GM23248 (cell line): ENCODE measurements around the gene L3MBTL1. TPM values are rescaled to one million over a fixed set of nuclear protein-coding genes. Genes with fewer than 3 reads are reported as not detected.

Experiments
- DNase-seq: peaks from one replicate; pipeline ENCODE4 v3.0.0-alpha.2; 2015
- H2AFZ ChIP-seq: fragments of 200-600 bp; sonication (generic); 2 replicates; pipeline ENCODE4 v1.6.1; 2016; ENCODE audit warnings: antibody characterized with exemption
- H3F3A ChIP-seq: fragments of 200-600 bp; sonication (generic); 2 replicates; pipeline ENCODE4 v1.6.1; 2016; ENCODE audit warnings: mild to moderate bottlenecking, antibody characterized with exemption, mixed run types; ENCODE audit not compliant: insufficient read depth
- H3K27ac ChIP-seq: fragments of 200-600 bp; sonication (generic); 2 replicates; pipeline ENCODE4 v1.5.1; 2016; ENCODE audit warnings: mild to moderate bottlenecking
- H3K27me3 ChIP-seq: fragments of 200-600 bp; sonication (generic); replicated peaks from 2 replicates; pipeline ENCODE4 v1.6.1; 2016; ENCODE audit warnings: mild to moderate bottlenecking; ENCODE audit not compliant: insufficient read depth
- H3K36me3 ChIP-seq: fragments of 200-600 bp; sonication (generic); 2 replicates; pipeline ENCODE4 v1.6.1; 2016; ENCODE audit warnings: low read depth, mild to moderate bottlenecking
- H3K4me1 ChIP-seq: fragments of 200-600 bp; sonication (generic); 2 replicates; pipeline ENCODE4 v1.6.1; 2016; ENCODE audit warnings: mild to moderate bottlenecking; ENCODE audit not compliant: insufficient read depth
- H3K4me2 ChIP-seq: fragments of 200-600 bp; sonication (generic); one replicate; pipeline ENCODE4 v1.6.1; 2016; ENCODE audit warnings: mild to moderate bottlenecking; ENCODE audit not compliant: unreplicated experiment
- H3K4me3 ChIP-seq: fragments of 200-600 bp; sonication (generic); 2 replicates; pipeline ENCODE4 v1.5.1; 2016; ENCODE audit warnings: mild to moderate bottlenecking
- H3K79me2 ChIP-seq: fragments of 200-600 bp; sonication (generic); 2 replicates; pipeline ENCODE4 v1.6.1; 2016; ENCODE audit warnings: mild to moderate bottlenecking; ENCODE audit not compliant: insufficient read depth
- H3K9ac ChIP-seq: fragments of 200-600 bp; sonication (generic); 2 replicates; pipeline ENCODE4 v1.6.1; 2016; ENCODE audit warnings: mild to moderate bottlenecking
- H3K9me2 ChIP-seq: fragments of 200-600 bp; sonication (generic); 2 replicates; pipeline ENCODE4 v1.6.1; 2016; ENCODE audit warnings: mixed run types, mild to moderate bottlenecking, moderate library complexity; ENCODE audit not compliant: insufficient read depth
- H3K9me3 ChIP-seq: fragments of 200-600 bp; sonication (generic); one replicate; pipeline ENCODE4 v1.6.1; 2017; ENCODE audit warnings: low read depth
- H4K20me1 ChIP-seq: fragments of 200-600 bp; sonication (generic); 2 replicates; pipeline ENCODE4 v1.6.0; 2016; ENCODE audit not compliant: insufficient read depth
- EZH2 ChIP-seq: fragments of 200-600 bp; sonication (generic); IDR thresholded peaks from 2 replicates; pipeline ENCODE4 v1.6.1; 2018; ENCODE audit warnings: antibody characterized with exemption, mild to moderate bottlenecking; ENCODE audit not compliant: insufficient read depth, poor library complexity, severe bottlenecking
- EZH2phosphoT487 ChIP-seq: fragments of 200-600 bp; sonication (generic); IDR thresholded peaks from 2 replicates; pipeline ENCODE4 v1.6.1; 2018; ENCODE audit warnings: antibody characterized with exemption, moderate library complexity, mild to moderate bottlenecking, low read depth; ENCODE audit not compliant: insufficient read depth
- WGBS, 2 experiments: methylation state at CpG; one replicate each; pipeline ENCODE4 v1.1.6; 2015 to 2017; ENCODE audit warnings: low lambda C conversion rate in 2 of 2, low coverage in 1 of 2; ENCODE audit errors: missing lambda C conversion rate in 2 of 2; 5-methylcytosine and 5-hydroxymethylcytosine counted together
- in situ Hi-C: fragments of 300-500 bp; cut with MboI; formaldehyde crosslinking; loops from 2 replicates; pipeline ENCODE4 v1.15.0; 2020
- polyA plus RNA-seq: library from polyadenylated mRNA; unstranded; fragments of >200 nt; fragmentation: Nextera tagmentation; extraction: Ambion mirVana; gene quantifications from 2 replicates; pipeline ENCODE4 v1.2.1, GENCODE V29; 2016
- total RNA-seq: library from RNA; depleted of rRNA; stranded (reverse); fragments of >200 nt; shearing (Covaris generic); gene quantifications from 2 replicates; pipeline ENCODE4 v1.2.3, GENCODE V29; 2014

The L3MBTL1 gene
- total and polyA plus RNA-seq, 2 experiments from 2014 or later, result 0.22 to 0.35 TPM

DNA sequence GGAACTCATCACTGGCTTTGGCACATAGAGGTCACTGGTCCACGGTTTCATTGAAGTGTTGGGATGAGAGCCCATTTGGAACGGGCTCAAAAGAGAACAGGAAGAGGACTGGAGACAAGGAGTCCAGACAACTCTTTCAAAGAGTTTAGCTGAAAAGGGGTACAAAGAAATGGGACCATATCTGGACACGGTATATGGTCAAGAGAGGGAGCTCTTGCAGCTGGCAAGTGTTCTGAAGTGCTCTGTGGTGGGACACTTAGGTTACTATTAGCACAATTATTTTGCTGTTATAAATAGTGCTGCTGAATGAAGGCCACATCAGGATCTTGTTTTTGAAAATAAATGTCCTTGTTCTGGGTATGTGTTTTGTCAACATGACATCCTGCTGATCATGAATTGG lies 55.9 kb downstream of the L3MBTL1 start:
- H3K9me3 ChIP-seq, result no peaks in the 10 kb centered on the region
- TF ChIP-seq EZH2phosphoT487, result no peak
- no peak for TF ChIP-seq EZH2
- no peaks in the 10 kb centered on the region for H3K79me2 ChIP-seq
- no peak overlapping the region for H3K4me2 ChIP-seq
- no peaks in the 10 kb centered on the region for H4K20me1 ChIP-seq
- H3K36me3 ChIP-seq, result no peaks in the 10 kb centered on the region
- no peaks in the 10 kb centered on the region for H3K27me3 ChIP-seq
- WGBS, 2 experiments, result 22 to 32% methylated on average over 3 of the region's 3 CpGs
- H3K4me3 ChIP-seq, result no peak overlapping the region
- H2AFZ ChIP-seq, result no peak overlapping the region
- H3F3A ChIP-seq, result no peaks in the 10 kb centered on the region
- no peaks in the 10 kb centered on the region for H3K4me1 ChIP-seq
- no peak overlapping the region for H3K9ac ChIP-seq
- no peak overlapping the region for H3K27ac ChIP-seq
- in situ Hi-C loops, result no loop called here
- no peak for DNase-seq
- no peaks in the 10 kb centered on the region for H3K9me2 ChIP-seq

DNA sequence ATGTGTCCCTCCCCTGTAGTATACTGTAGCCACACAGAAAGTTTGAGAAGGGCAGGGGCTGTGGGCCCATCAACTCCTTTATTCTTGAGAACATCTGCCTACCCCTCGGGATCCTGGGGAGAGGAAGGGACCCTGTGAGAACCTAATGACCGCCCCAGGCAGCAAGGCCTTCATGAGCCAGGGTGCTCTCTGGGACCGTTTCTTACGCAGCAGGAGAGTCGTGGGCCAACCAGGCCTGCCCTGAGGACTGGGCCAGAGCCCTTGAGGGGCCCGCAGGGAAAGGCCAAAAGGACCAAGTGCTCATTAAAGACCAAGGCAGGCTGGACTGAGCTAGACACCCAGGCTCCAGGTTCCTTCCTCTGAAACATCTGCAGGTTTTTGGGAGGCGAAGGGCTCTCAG lies 56.5 kb downstream of the L3MBTL1 start:
- Histone ChIP-seq H3K4me1 (no peaks in the 10 kb centered on the region), H3F3A (no peaks in the 10 kb centered on the region), H3K9me2 (no peaks in the 10 kb centered on the region), H3K27ac (no peak overlapping the region), H3K4me3 (no peak overlapping the region), H3K27me3 (no peaks in the 10 kb centered on the region), H2AFZ (no peak overlapping the region), H3K36me3 (no peaks in the 10 kb centered on the region), H4K20me1 (no peaks in the 10 kb centered on the region), H3K9ac (no peak overlapping the region), H3K9me3 (no peaks in the 10 kb centered on the region), H3K4me2 (no peak overlapping the region), H3K79me2 (no peaks in the 10 kb centered on the region)
- TF ChIP-seq EZH2, result no peak
- no peak for TF ChIP-seq EZH2phosphoT487
- no peak for DNase-seq
- 78 to 89% methylated on average over 7 of the region's 7 CpGs for WGBS, 2 experiments
- in situ Hi-C loops, result no loop called here

DNA sequence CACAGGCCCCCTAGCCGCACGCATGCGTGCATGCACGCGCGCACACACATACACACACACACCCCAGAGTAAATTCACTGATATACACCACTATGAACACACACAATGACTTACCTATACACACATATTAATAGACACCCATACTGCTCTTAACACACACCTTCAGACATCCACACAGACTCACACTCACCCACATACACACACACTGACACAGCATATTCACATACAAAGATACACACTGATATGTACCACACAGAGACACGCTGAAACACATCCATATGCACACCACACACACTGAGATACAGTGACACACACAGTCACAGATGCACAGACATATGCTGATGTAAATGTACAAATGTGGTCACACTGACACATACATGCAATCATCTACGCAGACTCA lies 57.0 kb downstream of the L3MBTL1 start:
- no peak overlapping the region for H3K4me2 ChIP-seq
- H3K79me2 ChIP-seq, result no peaks in the 10 kb centered on the region
- H3K27ac ChIP-seq, result no peak overlapping the region
- no peaks in the 10 kb centered on the region for H3F3A ChIP-seq
- H3K9me2 ChIP-seq, result no peaks in the 10 kb centered on the region
- no peak overlapping the region for H3K4me3 ChIP-seq
- no peaks in the 10 kb centered on the region for H3K36me3 ChIP-seq
- no peaks in the 10 kb centered on the region for H4K20me1 ChIP-seq
- H3K4me1 ChIP-seq, result no peaks in the 10 kb centered on the region
- no peak overlapping the region for H2AFZ ChIP-seq
- in situ Hi-C loops, result no loop called here
- H3K27me3 ChIP-seq, result no peaks in the 10 kb centered on the region
- TF ChIP-seq EZH2phosphoT487 (no peak), EZH2 (no peak)
- H3K9ac ChIP-seq, result no peak overlapping the region
- 95 to 96% methylated on average over 8 of the region's 8 CpGs for WGBS, 2 experiments
- H3K9me3 ChIP-seq, result no peaks in the 10 kb centered on the region
- no peak for DNase-seq

DNA sequence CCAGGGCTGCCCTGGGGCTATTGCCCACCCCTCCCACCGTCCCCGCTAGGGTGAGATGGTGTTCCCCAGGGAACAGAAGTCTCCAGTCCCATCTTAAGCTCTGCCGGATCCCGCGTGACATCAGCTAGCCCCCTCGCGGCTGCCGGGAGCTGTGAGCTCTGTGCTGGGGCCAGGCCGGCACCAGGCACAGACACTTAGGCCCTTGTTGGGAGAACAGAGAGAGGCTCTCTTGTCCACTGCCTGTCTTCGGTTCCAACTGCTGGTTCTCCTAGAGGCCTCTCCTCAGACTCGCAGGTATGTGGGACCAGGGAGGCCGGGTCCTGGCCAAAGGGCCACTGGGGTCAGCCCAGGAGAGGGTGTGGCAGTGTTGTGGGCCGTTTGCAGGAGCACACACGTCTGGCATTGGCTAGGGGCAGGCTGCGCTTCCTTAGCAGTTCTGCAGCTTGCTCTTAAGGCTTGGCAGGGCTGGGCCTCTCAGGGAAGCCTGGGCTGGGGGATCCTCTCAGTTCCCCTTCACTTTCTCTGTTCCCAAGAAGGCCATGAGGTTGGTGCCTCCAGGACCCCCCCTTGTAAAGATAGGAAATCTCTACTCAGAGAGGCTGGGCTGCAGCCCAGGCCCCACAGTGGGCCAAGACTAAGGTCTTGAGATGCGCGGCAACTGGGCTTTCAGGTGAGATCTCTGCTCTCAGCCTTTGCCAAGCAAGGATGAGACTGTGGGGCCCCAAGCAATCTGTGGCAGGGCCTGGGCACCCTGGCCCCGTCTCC lies 57.7 kb downstream of the L3MBTL1 start:
- in situ Hi-C loops, result no loop called here
- WGBS, 2 experiments, result 70 to 72% methylated on average over 16 to 18 of the region's 18 CpGs
- TF ChIP-seq EZH2 (no peak), EZH2phosphoT487 (no peak)

More for the DNA sequence above, 57.7 kb downstream of the L3MBTL1 start:
- no peaks in the 10 kb centered on the region for H3K36me3 ChIP-seq
- no peaks in the 10 kb centered on the region for H3K79me2 ChIP-seq
- H3K9ac ChIP-seq, result no peak overlapping the region
- H3K4me3 ChIP-seq, result no peak overlapping the region
- no peak for DNase-seq
- H4K20me1 ChIP-seq, result no peaks in the 10 kb centered on the region
- no peak overlapping the region for H2AFZ ChIP-seq
- H3K4me1 ChIP-seq, result no peaks in the 10 kb centered on the region
- no peaks in the 10 kb centered on the region for H3K9me2 ChIP-seq
- H3F3A ChIP-seq, result no peaks in the 10 kb centered on the region
- H3K9me3 ChIP-seq, result no peaks in the 10 kb centered on the region
- no peaks in the 10 kb centered on the region for H3K27me3 ChIP-seq
- H3K4me2 ChIP-seq, result no peak overlapping the region
- H3K27ac ChIP-seq, result no peak overlapping the region
